Natural killer cell (primary cell): ENCODE measurements around the gene EIF4G1. TPM values are rescaled to one million over a fixed set of nuclear protein-coding genes. Genes with fewer than 3 reads are reported as not detected.
A peak's percentile ranks its signal among the peaks of the same experiment; 100 is the strongest.

Source experiments
- ATAC-seq, 3 donors: fragments of 150-1000 bp in 2 of 3; fragments of 200-7000 bp in 1 of 3; cut with Tn5 transposase; 1 replicate in 1 of 3; 2 replicates in 2 of 3; pipeline ENCODE4 v1.10.0; 2021; ENCODE audit warnings: mild to moderate bottlenecking in 2 of 3, moderate library complexity in 2 of 3
- DNase-seq, 2 donors: peaks; one replicate each; pipeline versions ENCODE4 v3.0.0 to v3.0.0-alpha.2; 2013 to 2021; ENCODE audit warnings: mixed read lengths in 1 of 2
- H3K27ac ChIP-seq: one replicate; pipeline ENCODE4 v1.5.1; 2013; ENCODE audit warnings: mild to moderate bottlenecking, low read length
- H3K27me3 ChIP-seq: one replicate; pipeline ENCODE4 v1.6.1; 2013; ENCODE audit warnings: low read length; ENCODE audit not compliant: control insufficient read depth, insufficient read depth
- H3K36me3 ChIP-seq: one replicate; pipeline ENCODE4 v1.6.1; 2013; ENCODE audit warnings: low read length; ENCODE audit not compliant: control insufficient read depth, insufficient read depth
- H3K4me1 ChIP-seq: one replicate; pipeline ENCODE4 v1.6.1; 2013; ENCODE audit warnings: low read length; ENCODE audit not compliant: control insufficient read depth, insufficient read depth
- H3K4me3 ChIP-seq: one replicate; pipeline ENCODE4 v1.5.1; 2013; ENCODE audit warnings: low read length
- H3K9me3 ChIP-seq: one replicate; pipeline ENCODE4 v1.6.1; 2013; ENCODE audit warnings: low read length; ENCODE audit not compliant: control insufficient read depth, insufficient read depth
- H3K27ac Mint-ChIP-seq, 2 donors: one replicate each; pipeline ENCODE4 v1.8.0; 2022; ENCODE audit warnings: mild to moderate bottlenecking in 2 of 2, mixed read lengths in 2 of 2, moderate library complexity in 1 of 2
- H3K27me3 Mint-ChIP-seq, 2 donors: one replicate each; pipeline ENCODE4 v1.8.0; 2022; ENCODE audit warnings: low read depth in 2 of 2, mixed read lengths in 2 of 2
- H3K36me3 Mint-ChIP-seq: one replicate; pipeline ENCODE4 v1.8.0; 2022; ENCODE audit warnings: mixed read lengths
- H3K4me1 Mint-ChIP-seq, 2 donors: one replicate each; pipeline ENCODE4 v1.8.0; 2022; ENCODE audit warnings: mixed read lengths in 2 of 2
- H3K4me3 Mint-ChIP-seq: one replicate; pipeline ENCODE4 v1.8.0; 2022; ENCODE audit warnings: mild to moderate bottlenecking, moderate library complexity, mixed read lengths
- H3K9me3 Mint-ChIP-seq, 2 donors: one replicate each; pipeline ENCODE4 v1.8.0; 2022; ENCODE audit warnings: mixed read lengths in 2 of 2
- WGBS: methylation state at CpG from one replicate; pipeline ENCODE4 v1.1.7; 2013; ENCODE audit warnings: missing lambda C conversion rate; ENCODE audit not compliant: insufficient coverage; 5-methylcytosine and 5-hydroxymethylcytosine counted together
- intact Hi-C: fragments of 100-400 bp; cut with micrococcal nuclease; formaldehyde crosslinking; loops from one replicate; pipeline ENCODE4 v1.14.2; 2022
- total RNA-seq, 4 donors: library from RNA; stranded (reverse); fragments of 120-200 nt in 1 of 4; gene quantifications; one replicate each; pipeline versions ENCODE4 v1.2.3 to v1.2.4, GENCODE V29; 2013 to 2022
- TF ChIP-seq, protein P1 (sequence below): fragments of 200-600 bp; IDR thresholded peaks from one replicate; pipeline ENCODE4 v1.8.0; 2022; ENCODE audit warnings: antibody characterized with exemption

EIF4G1 gene
- total RNA-seq, 3 donors from 2014 or later (not counting 1 experiment from before 2014, with no cell fraction given) = 220 to 235 (median 227) TPM

GRCh38 chr3:184343200-184343876, 28.9 kb downstream of the EIF4G1 start:
- Mint-ChIP-seq H3K4me1 (peaks cover 0 to 12% of the 10 kb centered on the region in 2 donors), H3K9me3 (no peaks in the 10 kb centered on the region), H3K27me3 (no peaks in the 10 kb centered on the region), H3K36me3 (no peaks in the 10 kb centered on the region), H3K27ac (no peak overlapping the region), H3K4me3 (no peak overlapping the region)
- intact Hi-C loops = no loop called here
- H3K36me3 ChIP-seq = peaks cover 5% of the 10 kb centered on the region
- TF ChIP-seq, protein P1, sequence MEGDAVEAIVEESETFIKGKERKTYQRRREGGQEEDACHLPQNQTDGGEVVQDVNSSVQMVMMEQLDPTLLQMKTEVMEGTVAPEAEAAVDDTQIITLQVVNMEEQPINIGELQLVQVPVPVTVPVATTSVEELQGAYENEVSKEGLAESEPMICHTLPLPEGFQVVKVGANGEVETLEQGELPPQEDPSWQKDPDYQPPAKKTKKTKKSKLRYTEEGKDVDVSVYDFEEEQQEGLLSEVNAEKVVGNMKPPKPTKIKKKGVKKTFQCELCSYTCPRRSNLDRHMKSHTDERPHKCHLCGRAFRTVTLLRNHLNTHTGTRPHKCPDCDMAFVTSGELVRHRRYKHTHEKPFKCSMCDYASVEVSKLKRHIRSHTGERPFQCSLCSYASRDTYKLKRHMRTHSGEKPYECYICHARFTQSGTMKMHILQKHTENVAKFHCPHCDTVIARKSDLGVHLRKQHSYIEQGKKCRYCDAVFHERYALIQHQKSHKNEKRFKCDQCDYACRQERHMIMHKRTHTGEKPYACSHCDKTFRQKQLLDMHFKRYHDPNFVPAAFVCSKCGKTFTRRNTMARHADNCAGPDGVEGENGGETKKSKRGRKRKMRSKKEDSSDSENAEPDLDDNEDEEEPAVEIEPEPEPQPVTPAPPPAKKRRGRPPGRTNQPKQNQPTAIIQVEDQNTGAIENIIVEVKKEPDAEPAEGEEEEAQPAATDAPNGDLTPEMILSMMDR = no peak
- H3K4me1 ChIP-seq = peaks cover 1% of the 10 kb centered on the region
- no peak overlapping the region for H3K27ac ChIP-seq
- no peaks in the 10 kb centered on the region for H3K27me3 ChIP-seq
- no peak for ATAC-seq
- H3K4me3 ChIP-seq = no peak overlapping the region
- no peak for DNase-seq
- 85% methylated on average over 5 of the region's 5 CpGs for WGBS
- no peaks in the 10 kb centered on the region for H3K9me3 ChIP-seq

- Histone ChIP-seq H3K4me3 (no peak overlapping the region), H3K36me3 (peaks cover 5% of the 10 kb centered on the region), H3K27me3 (no peaks in the 10 kb centered on the region), H3K4me1 (no peaks in the 10 kb centered on the region), H3K9me3 (no peaks in the 10 kb centered on the region), H3K27ac (no peak overlapping the region)
- H3K36me3 Mint-ChIP-seq = no peaks in the 10 kb centered on the region
- DNase-seq (no peak), ATAC-seq (no peak)
- H3K4me3 Mint-ChIP-seq = no peak overlapping the region
- H3K27me3 Mint-ChIP-seq = no peaks in the 10 kb centered on the region
- TF ChIP-seq, protein P1 = no peak
- no peaks in the 10 kb centered on the region for H3K9me3 Mint-ChIP-seq
- peaks cover 0 to 12% of the 10 kb centered on the region in 2 donors for H3K4me1 Mint-ChIP-seq
- H3K27ac Mint-ChIP-seq = no peak overlapping the region
- intact Hi-C loops = no loop called here
- 95% methylated on average over 23 of the region's 24 CpGs for WGBS
Measured at GRCh38 chr3:184344579-184345316, 30.3 kb downstream of the EIF4G1 start.

DNA sequence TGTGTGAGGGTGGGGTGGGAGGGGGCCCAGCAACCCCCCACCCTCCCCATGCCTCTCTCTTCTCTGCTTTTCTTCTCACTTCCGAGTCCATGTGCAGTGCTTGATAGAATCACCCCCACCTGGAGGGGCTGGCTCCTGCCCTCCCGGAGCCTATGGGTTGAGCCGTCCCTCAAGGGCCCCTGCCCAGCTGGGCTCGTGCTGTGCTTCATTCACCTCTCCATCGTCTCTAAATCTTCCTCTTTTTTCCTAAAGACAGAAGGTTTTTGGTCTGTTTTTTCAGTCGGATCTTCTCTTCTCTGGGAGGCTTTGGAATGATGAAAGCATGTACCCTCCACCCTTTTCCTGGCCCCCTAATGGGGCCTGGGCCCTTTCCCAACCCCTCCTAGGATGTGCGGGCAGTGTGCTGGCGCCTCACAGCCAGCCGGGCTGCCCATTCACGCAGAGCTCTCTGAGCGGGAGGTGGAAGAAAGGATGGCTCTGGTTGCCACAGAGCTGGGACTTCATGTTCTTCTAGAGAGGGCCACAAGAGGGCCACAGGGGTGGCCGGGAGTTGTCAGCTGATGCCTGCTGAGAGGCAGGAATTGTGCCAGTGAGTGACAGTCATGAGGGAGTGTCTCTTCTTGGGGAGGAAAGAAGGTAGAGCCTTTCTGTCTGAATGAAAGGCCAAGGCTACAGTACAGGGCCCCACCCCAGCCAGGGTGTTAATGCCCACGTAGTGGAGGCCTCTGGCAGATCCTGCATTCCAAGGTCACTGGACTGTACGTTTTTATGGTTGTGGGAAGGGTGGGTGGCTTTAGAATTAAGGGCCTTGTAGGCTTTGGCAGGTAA, 31.1 kb downstream of the EIF4G1 start:
- Histone ChIP-seq H3K27me3 (no peaks in the 10 kb centered on the region), H3K9me3 (no peaks in the 10 kb centered on the region), H3K36me3 (peaks cover 5% of the 10 kb centered on the region), H3K4me3 (no peak overlapping the region), H3K4me1 (no peaks in the 10 kb centered on the region), H3K27ac (no peak overlapping the region)
- peaks cover 0 to 11% of the 10 kb centered on the region in 2 donors for H3K4me1 Mint-ChIP-seq
- TF ChIP-seq, protein P1 = no peak
- H3K4me3 Mint-ChIP-seq = no peak overlapping the region
- 85% methylated on average over 14 of the region's 14 CpGs for WGBS
- intact Hi-C loops = no loop called here
- DNase-seq (no peak), ATAC-seq (peak in 1 of 3 donors; percentile 24)
- no peaks in the 10 kb centered on the region for H3K9me3 Mint-ChIP-seq
- no peaks in the 10 kb centered on the region for H3K27me3 Mint-ChIP-seq
- H3K27ac Mint-ChIP-seq = no peak overlapping the region
- H3K36me3 Mint-ChIP-seq = no peaks in the 10 kb centered on the region
